Thoracic aorta (tissue), 2 donors: ENCODE results near the gene SCRN2. TPM values are rescaled to one million over a fixed set of nuclear protein-coding genes. Genes with fewer than 3 reads are reported as not detected.
A peak's percentile ranks its signal among the peaks of the same experiment; 100 is the strongest.

Source experiments
- ATAC-seq: fragments of 150-250 bp; one replicate; pipeline ENCODE4 v1.8.0; 2017; ENCODE audit warnings: low read depth; ENCODE audit not compliant: insufficient number of reproducible peaks, low FRiP score
- DNase-seq: peaks from one replicate; pipeline ENCODE4 v3.0.0-alpha.2; 2020; ENCODE audit warnings: low spot score
- H3K27ac ChIP-seq, 2 donors: fragments of 200-600 bp; sonication (generic); 1 replicate in 1 of 2; 2 replicates in 1 of 2; pipeline ENCODE4 v1.5.1; 2016; ENCODE audit warnings: mild to moderate bottlenecking in 2 of 2, moderate library complexity in 2 of 2
- H3K27me3 ChIP-seq: fragments of 200-600 bp; sonication (generic); replicated peaks from 2 replicates; pipeline ENCODE4 v1.6.0; 2016; ENCODE audit warnings: mild to moderate bottlenecking; ENCODE audit not compliant: insufficient read depth
- H3K36me3 ChIP-seq: fragments of 200-600 bp; sonication (generic); one replicate; pipeline ENCODE4 v1.5.1; 2016
- H3K4me1 ChIP-seq, 2 donors: fragments of 200-600 bp; sonication (generic); 1 replicate in 1 of 2; 2 replicates in 1 of 2; pipeline versions ENCODE4 v1.5.1 to v1.6.0; 2016; ENCODE audit warnings: low read depth in 2 of 2, mild to moderate bottlenecking in 1 of 2; ENCODE audit not compliant: control insufficient read depth in 1 of 2
- H3K4me3 ChIP-seq: fragments of 200-600 bp; sonication (generic); 2 replicates; pipeline ENCODE4 v1.5.1; 2016; ENCODE audit warnings: mild to moderate bottlenecking
- H3K9me3 ChIP-seq: fragments of 200-600 bp; sonication (generic); 2 replicates; pipeline ENCODE4 v1.5.1; 2016
- CTCF ChIP-seq: fragments of 200-600 bp; sonication (generic); IDR thresholded peaks from one replicate; pipeline ENCODE4 v1.5.1; 2019; ENCODE audit warnings: antibody characterized with exemption
- total RNA-seq, 2 donors: library from RNA; depleted of rRNA; stranded (reverse); fragments of >200 nt; gene quantifications; one replicate each; pipeline versions ENCODE4 v1.1.0 to v1.2.3, GENCODE V29; 2016

Gene SCRN2
- total RNA-seq, 2 donors from 2014 or later: 22.9 to 29.3 TPM

GRCh38 chr17:47853616-47854015 is 12.5 kb upstream of the SCRN2 start:
- H3K4me3 ChIP-seq: no peak overlapping the region
- H3K9me3 ChIP-seq: no peaks in the 10 kb centered on the region
- H3K27me3 ChIP-seq: peaks cover 28% of the 10 kb centered on the region
- ATAC-seq: no peak
- no peak for TF ChIP-seq CTCF
- H3K4me1 ChIP-seq: peaks cover 8 to 15% of the 10 kb centered on the region in 2 donors
- DNase-seq: no peak
- H3K27ac ChIP-seq: no peak overlapping the region
- no peaks in the 10 kb centered on the region for H3K36me3 ChIP-seq

- Histone ChIP-seq H3K9me3 (no peaks in the 10 kb centered on the region), H3K4me3 (no peak overlapping the region), H3K27ac (no peak overlapping the region), H3K4me1 (peaks cover 8 to 21% of the 10 kb centered on the region in 2 donors), H3K36me3 (no peaks in the 10 kb centered on the region), H3K27me3 (peaks cover 30% of the 10 kb centered on the region)
- ATAC-seq (no peak), DNase-seq (no peak)
- TF ChIP-seq CTCF: no peak
These were observed 11.3 kb upstream of the SCRN2 start for GRCh38 chr17:47852113-47852949.

- Histone ChIP-seq H3K4me1 (peaks cover 8 to 27% of the 10 kb centered on the region in 2 donors), H3K9me3 (no peaks in the 10 kb centered on the region), H3K4me3 (no peak overlapping the region), H3K27ac (no peak overlapping the region), H3K36me3 (no peaks in the 10 kb centered on the region), H3K27me3 (peaks cover 36% of the 10 kb centered on the region)
- ATAC-seq: no peak
- no peak for TF ChIP-seq CTCF
- DNase-seq: no peak
These were observed 10.7 kb upstream of the SCRN2 start for GRCh38 chr17:47851764-47852112.

- H3K4me3 ChIP-seq: peak within 1 kb of the TSS; percentile 59
- DNase-seq (no peak), ATAC-seq (peak; percentile 57)
- peaks cover 8 to 31% of the 10 kb centered on the region in 2 donors for H3K4me1 ChIP-seq
- H3K27me3 ChIP-seq: peaks cover 38% of the 10 kb centered on the region
- H3K9me3 ChIP-seq: no peaks in the 10 kb centered on the region
- no peaks in the 10 kb centered on the region for H3K36me3 ChIP-seq
- TF ChIP-seq CTCF: no peak
- no peak within 1 kb of the TSS for H3K27ac ChIP-seq
These were observed 9.9 kb upstream of the SCRN2 start, which contains the start of gene SP6 for GRCh38 chr17:47850692-47851573. Gene SP6, minus strand, starts transcription at chr17:47851163. Its CDS starts 2,734 bp downstream, at chr17:47848429.

- DNase-seq (no peak), ATAC-seq (no peak)
- H3K9me3 ChIP-seq: no peaks in the 10 kb centered on the region
- peaks cover 38% of the 10 kb centered on the region for H3K27me3 ChIP-seq
- peaks cover 8 to 31% of the 10 kb centered on the region in 2 donors for H3K4me1 ChIP-seq
- H3K36me3 ChIP-seq: no peaks in the 10 kb centered on the region
- no peak for TF ChIP-seq CTCF
- peak overlapping the region; percentile 59 for H3K4me3 ChIP-seq
- H3K27ac ChIP-seq: no peak overlapping the region
These were observed 9.3 kb upstream of the SCRN2 start for GRCh38 chr17:47850373-47850691.
